ENCODE data around the gene VEPH1.
"Not testable (repeated sequence)": the region's sequence is repeated elsewhere in the genome, so short reads cannot be mapped to it uniquely, and the experiment has no call there.

The VEPH1 gene

GRCh38 chr3:157333551-157333991 lies 169.6 kb downstream of the VEPH1 start:
- DNase-seq (ENCODE audit: low read depth), result no peak
- no peak overlapping the region for H3K4me3 ChIP-seq (ENCODE audit: low read depth, low read length)
- TF ChIP-seq CTCF (IDR thresholded peaks at IDR 0.05; ENCODE audit: control insufficient read depth, extremely low read depth, insufficient read depth), result no peak

- DNase-seq (ENCODE audit: low read depth), result no peak
- TF ChIP-seq CTCF (IDR thresholded peaks at IDR 0.05; ENCODE audit: control insufficient read depth, extremely low read depth, insufficient read depth), result no peak
- no peak overlapping the region for H3K4me3 ChIP-seq (ENCODE audit: low read depth, low read length)
Observed at GRCh38 chr3:157330206-157330605, 173.0 kb downstream of the VEPH1 start.

- TF ChIP-seq CTCF (IDR thresholded peaks at IDR 0.05; ENCODE audit: control insufficient read depth, extremely low read depth, insufficient read depth), result no peak
- DNase-seq (ENCODE audit: low read depth), result no peak
- H3K4me3 ChIP-seq (ENCODE audit: low read depth, low read length), result no peak overlapping the region
Observed at GRCh38 chr3:157329551-157329950, 173.7 kb downstream of the VEPH1 start.

- TF ChIP-seq CTCF (IDR thresholded peaks at IDR 0.05; ENCODE audit: control insufficient read depth, extremely low read depth, insufficient read depth), result no peak
- DNase-seq (ENCODE audit: low read depth), result no peak
- H3K4me3 ChIP-seq (ENCODE audit: low read depth, low read length), result no peak overlapping the region
Observed at GRCh38 chr3:157327837-157328236, 175.4 kb downstream of the VEPH1 start.

GRCh38 chr3:157327018-157327417 lies 176.2 kb downstream of the VEPH1 start:
- DNase-seq (ENCODE audit: low read depth), result no peak
- no peak for TF ChIP-seq CTCF (IDR thresholded peaks at IDR 0.05; ENCODE audit: control insufficient read depth, extremely low read depth, insufficient read depth)
- no peak overlapping the region for H3K4me3 ChIP-seq (ENCODE audit: low read depth, low read length)

- DNase-seq (ENCODE audit: low read depth); H3K4me3 ChIP-seq (ENCODE audit: low read depth, low read length): not testable (repeated sequence)
Observed at GRCh38 chr3:157324869-157325268, 178.3 kb downstream of the VEPH1 start.

GRCh38 chr3:157323360-157323759 lies 179.9 kb downstream of the VEPH1 start:
- DNase-seq (ENCODE audit: low read depth), result no peak
- H3K4me3 ChIP-seq (ENCODE audit: low read depth, low read length), result no peak overlapping the region
- TF ChIP-seq CTCF (IDR thresholded peaks at IDR 0.05; ENCODE audit: control insufficient read depth, extremely low read depth, insufficient read depth), result no peak
